SW480 (cell line): ENCODE data around the gene RABEP1.

Experiments
- DNase-seq: peaks from one replicate; pipeline ENCODE4 v3.0.0-alpha.2; 2016; ENCODE audit warnings: low spot score

The RABEP1 gene

GRCh38 chr17:5272322-5272721 is 9.8 kb upstream of the RABEP1 start:
- DNase-seq, result no peak

GRCh38 chr17:5282642-5283217 is 646 bp downstream of the RABEP1 start:
- peak; percentile 44 for DNase-seq

- DNase-seq, result peak; percentile 34
Observed at GRCh38 chr17:5283571-5284315, 1.7 kb downstream of the RABEP1 start.

- DNase-seq, result no peak
Observed at GRCh38 chr17:5284681-5285080, 2.6 kb downstream of the RABEP1 start.

- DNase-seq, result no peak
Observed at GRCh38 chr17:5286846-5287245, 4.8 kb downstream of the RABEP1 start.

GRCh38 chr17:5291683-5292350 is 9.7 kb downstream of the RABEP1 start:
- no peak for DNase-seq

- peak; percentile 19 for DNase-seq
Observed at GRCh38 chr17:5297245-5297644, 15.2 kb downstream of the RABEP1 start.

GRCh38 chr17:5299383-5299782 is 17.3 kb downstream of the RABEP1 start:
- DNase-seq, result no peak

- DNase-seq, result no peak
Observed at GRCh38 chr17:5304636-5305035, 22.6 kb downstream of the RABEP1 start.

- no peak for DNase-seq
Observed at GRCh38 chr17:5309851-5310250, 27.8 kb downstream of the RABEP1 start.

GRCh38 chr17:5325851-5326250 is 43.8 kb downstream of the RABEP1 start:
- DNase-seq, result no peak

- DNase-seq, result no peak
Observed at GRCh38 chr17:5329784-5330557, 47.9 kb downstream of the RABEP1 start.

GRCh38 chr17:5330981-5331380 is 48.9 kb downstream of the RABEP1 start:
- DNase-seq, result no peak

- no peak for DNase-seq
Observed at GRCh38 chr17:5331506-5331905, 49.4 kb downstream of the RABEP1 start.

- DNase-seq, result no peak
Observed at GRCh38 chr17:5344914-5345313, 62.8 kb downstream of the RABEP1 start.

GRCh38 chr17:5352681-5353289 is 70.7 kb downstream of the RABEP1 start:
- no peak for DNase-seq

- DNase-seq, result no peak
Observed at GRCh38 chr17:5354310-5354709, 72.2 kb downstream of the RABEP1 start.

GRCh38 chr17:5354886-5355415 is 72.9 kb downstream of the RABEP1 start:
- no peak for DNase-seq

- no peak for DNase-seq
Observed at GRCh38 chr17:5355421-5356129, 73.5 kb downstream of the RABEP1 start.

- no peak for DNase-seq
Observed at GRCh38 chr17:5361426-5361825, 79.3 kb downstream of the RABEP1 start.

- DNase-seq, result no peak
Observed at GRCh38 chr17:5362162-5362811, 80.2 kb downstream of the RABEP1 start.
